ENCODE measurements around the gene CCDC88B.

Gene CCDC88B

DNA sequence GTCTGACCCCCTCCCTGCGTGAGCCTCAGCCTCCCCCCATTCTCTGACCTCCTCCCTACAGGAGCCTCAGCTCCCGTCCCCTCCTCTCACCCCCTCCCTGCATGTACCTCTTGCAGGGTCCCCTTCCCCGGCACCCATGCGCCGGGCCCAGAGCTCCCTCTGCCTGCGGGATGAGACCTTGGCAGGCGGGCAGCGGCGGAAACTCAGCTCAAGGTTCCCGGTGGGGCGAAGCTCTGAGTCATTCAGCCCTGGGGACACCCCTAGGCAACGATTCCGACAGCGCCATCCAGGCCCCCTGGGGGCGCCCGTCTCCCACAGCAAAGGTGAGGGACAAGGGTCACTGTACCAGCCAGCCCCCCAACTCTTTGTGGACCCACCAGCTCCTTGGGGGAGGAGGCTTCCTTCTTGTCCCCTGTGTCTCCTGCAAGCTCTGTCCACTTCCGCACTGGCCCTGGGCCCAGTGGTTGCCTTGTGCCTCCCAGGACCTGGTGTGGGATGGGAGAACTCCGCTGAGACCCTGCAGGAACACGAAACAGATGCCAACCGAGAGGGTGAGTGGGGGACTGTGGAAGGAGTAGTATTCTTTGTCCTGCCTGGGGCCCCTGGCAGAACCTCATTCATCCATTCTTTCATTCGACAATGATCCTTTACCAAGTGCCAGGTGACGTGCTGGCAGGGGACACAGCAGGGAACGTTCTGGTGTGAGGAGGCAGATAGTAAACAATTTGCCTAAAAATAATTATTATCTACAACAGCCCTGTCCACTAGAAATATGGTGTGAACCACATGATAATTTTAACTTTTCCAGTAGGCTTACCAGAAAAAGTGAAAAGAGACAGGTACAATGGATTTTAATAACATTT is 15.3 kb downstream of the CCDC88B start:
- peak overlapping the region; percentile 11 for H3K4me3 ChIP-seq (ENCODE audit: low read depth, low read length)
- no peak for DNase-seq (ENCODE audit: low read depth)

GRCh38 chr11:64356498-64357411 is 16.8 kb downstream of the CCDC88B start:
- no peak overlapping the region for H3K4me3 ChIP-seq (ENCODE audit: low read depth, low read length)
- no peak for DNase-seq (ENCODE audit: low read depth)

DNA sequence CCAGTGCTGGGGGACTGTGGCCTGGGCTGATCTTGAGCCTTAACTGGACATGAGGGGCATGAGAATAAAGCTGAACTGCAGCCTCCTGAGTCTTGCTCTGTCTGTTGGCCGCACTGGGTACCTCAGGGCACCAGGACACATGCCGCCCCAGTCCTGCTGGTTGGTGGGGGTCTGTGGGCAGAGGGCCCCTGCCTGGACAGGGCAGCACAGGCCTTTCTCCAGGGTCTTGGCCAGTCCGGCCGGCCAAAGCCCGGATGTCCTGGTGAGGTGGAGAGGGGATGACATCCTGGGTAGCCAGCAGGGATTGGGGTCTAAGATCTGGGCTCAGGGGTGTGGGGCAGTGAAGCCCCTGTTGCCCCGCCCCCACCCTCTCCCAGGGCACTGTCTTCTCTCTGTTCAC is 17.4 kb downstream of the CCDC88B start:
- no peak for DNase-seq (ENCODE audit: low read depth)
- H3K4me3 ChIP-seq (ENCODE audit: low read depth, low read length): no peak overlapping the region

GRCh38 chr11:64357904-64358535 is 18.0 kb downstream of the CCDC88B start:
- DNase-seq (ENCODE audit: low read depth): no peak
- no peak overlapping the region for H3K4me3 ChIP-seq (ENCODE audit: low read depth, low read length)

- peak overlapping the region; percentile 77 for H3K4me3 ChIP-seq (ENCODE audit: low read depth, low read length)
- DNase-seq (ENCODE audit: low read depth): no peak
Observed at GRCh38 chr11:64358536-64358906, 18.5 kb downstream of the CCDC88B start.

DNA sequence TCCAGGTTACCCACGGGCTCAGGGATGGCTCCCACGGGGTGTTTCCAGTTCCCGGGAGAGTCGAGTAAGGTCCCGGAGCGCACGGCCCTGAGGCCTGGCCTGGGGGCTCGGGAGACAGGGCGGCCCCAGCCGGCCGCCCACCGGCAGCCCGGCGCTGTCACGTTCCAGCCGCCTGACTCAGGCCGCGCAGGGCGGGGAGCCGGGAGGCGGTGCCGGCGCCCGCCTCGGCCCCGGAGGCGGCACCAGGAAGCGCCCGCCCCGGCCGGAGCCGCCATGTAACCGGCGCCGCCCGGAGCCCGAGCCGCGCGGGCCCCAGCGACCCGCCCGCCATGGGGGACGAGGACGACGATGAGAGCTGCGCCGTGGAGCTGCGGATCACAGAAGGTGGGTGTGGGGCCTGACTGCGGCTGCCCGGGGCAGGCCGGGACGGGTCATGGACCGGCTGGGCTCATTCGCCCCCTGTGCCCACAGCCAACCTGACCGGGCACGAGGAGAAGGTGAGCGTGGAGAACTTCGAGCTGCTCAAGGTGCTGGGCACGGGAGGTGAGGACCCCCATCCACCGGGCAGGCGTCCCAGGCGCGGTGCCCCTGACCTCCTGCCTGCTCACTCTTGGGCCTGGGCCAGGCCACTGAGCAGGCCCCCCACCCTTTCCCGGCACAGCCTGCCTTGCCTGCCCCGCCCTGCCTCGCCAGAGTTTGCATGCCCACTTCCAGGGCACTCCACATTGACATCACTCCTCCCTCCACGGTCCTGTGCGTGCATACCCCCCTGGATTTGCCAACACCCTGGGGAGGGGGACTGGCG is 19.1 kb downstream of the CCDC88B start, which contains the start of gene RPS6KA4:
Gene RPS6KA4 (plus strand): TSS at position 256 of the 805 bp plus-strand sequence. CDS start 74 bp downstream, at position 330.
- peak within 1 kb of the TSS; percentile 77 for H3K4me3 ChIP-seq (ENCODE audit: low read depth, low read length)
- DNase-seq (ENCODE audit: low read depth): no peak

- peak overlapping the region; percentile 77 for H3K4me3 ChIP-seq (ENCODE audit: low read depth, low read length)
- no peak for DNase-seq (ENCODE audit: low read depth)
Observed at GRCh38 chr11:64359712-64360445, 19.9 kb downstream of the CCDC88B start.

DNA sequence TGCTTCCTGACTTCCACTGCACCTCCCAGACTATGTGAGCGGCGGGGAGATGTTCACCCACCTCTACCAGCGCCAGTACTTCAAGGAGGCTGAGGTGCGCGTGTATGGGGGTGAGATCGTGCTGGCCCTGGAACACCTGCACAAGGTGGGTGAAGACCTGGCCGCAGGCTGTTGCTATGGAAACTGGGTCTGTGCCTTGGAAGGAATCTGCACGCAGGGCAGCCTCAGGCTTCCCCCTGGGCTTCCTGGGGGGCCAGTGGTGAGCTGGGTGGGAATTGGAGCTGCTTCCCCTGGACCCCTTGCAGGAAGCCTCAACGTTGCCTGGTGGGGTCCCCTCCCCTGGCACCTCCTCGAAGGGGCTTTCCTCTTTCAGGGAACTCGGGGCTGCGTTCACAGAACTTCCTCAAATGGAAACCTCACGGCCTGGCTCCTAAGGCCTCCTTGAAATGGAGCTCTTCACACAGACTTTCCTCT is 20.5 kb downstream of the CCDC88B start:
- H3K4me3 ChIP-seq (ENCODE audit: low read depth, low read length): peak overlapping the region; percentile 77
- no peak for DNase-seq (ENCODE audit: low read depth)

DNA sequence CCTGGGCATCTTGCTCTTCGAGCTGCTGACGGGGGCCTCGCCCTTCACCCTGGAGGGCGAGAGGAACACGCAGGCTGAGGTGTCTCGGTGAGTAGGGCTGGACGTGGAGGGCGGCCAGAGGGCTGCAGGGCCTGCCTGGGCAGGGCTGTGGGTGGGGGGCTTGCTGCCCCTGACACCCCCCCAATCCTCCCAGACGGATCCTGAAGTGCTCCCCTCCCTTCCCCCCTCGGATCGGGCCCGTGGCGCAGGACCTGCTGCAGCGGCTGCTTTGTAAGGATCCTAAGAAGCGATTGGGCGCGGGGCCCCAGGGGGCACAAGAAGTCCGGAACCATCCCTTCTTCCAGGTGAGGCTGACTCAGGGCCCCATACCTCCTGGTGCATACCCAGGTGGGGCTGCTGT is 21.7 kb downstream of the CCDC88B start:
- DNase-seq (ENCODE audit: low read depth): no peak
- H3K4me3 ChIP-seq (ENCODE audit: low read depth, low read length): no peak overlapping the region

- no peak for DNase-seq (ENCODE audit: low read depth)
- no peak overlapping the region for H3K4me3 ChIP-seq (ENCODE audit: low read depth, low read length)
Observed at GRCh38 chr11:64362339-64362738, 22.3 kb downstream of the CCDC88B start.

GRCh38 chr11:64364435-64364834 is 24.4 kb downstream of the CCDC88B start:
- no peak overlapping the region for H3K4me3 ChIP-seq (ENCODE audit: low read depth, low read length)
- DNase-seq (ENCODE audit: low read depth): no peak

DNA sequence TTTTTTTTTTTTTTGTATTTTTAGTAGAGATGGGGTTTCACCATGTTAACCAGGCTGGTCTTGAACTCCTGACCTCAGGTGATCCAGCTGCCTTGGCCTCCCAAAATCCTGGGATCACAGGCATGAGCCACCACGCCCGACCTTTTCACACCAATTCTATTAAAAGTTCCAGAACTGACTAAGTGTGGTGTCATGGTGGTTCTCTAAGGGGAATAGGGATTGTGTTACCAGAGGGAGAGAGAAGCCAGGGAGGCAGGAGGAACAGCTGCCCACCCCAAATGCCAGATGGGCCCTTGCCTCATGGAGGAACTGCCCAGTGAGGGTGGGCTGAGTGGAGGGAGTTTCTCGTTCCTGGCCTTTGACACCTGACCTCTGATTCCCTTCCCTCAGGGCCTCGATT is 24.9 kb downstream of the CCDC88B start:
- H3K4me3 ChIP-seq (ENCODE audit: low read depth, low read length): no peak overlapping the region
- DNase-seq (ENCODE audit: low read depth): no peak

- H3K4me3 ChIP-seq (ENCODE audit: low read depth, low read length): no peak overlapping the region
- no peak for DNase-seq (ENCODE audit: low read depth)
Observed at GRCh38 chr11:64366751-64367150, 26.7 kb downstream of the CCDC88B start.

DNA sequence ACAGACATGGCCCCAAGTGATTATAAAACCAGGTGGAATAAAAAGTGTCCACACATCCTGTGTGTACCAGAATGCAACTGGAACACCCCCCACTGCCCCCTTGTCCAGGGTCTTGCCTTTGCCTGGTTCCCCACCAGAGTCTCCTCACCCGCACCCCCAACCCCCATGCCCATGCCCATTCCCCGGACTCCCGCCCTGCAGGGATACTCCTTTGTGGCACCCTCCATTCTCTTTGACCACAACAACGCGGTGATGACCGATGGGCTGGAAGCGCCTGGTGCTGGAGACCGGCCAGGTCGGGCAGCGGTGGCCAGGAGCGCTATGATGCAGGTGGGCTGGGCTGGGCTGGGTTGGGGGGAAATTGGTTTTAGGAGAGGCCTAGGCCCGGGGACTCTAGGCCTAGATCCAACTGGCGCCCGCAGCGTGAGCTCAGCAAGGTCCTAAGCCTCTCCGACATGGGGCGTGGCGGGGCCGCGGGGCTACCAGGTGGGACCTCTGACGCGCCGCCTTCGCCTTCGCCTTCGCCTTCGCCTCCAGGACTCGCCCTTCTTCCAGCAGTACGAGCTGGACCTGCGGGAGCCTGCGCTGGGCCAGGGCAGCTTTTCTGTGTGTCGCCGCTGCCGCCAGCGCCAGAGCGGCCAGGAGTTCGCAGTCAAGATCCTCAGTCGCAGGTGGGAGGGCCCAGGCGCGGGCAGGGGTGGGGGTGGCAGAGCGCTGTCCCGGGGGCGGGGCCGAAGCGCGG is 28.1 kb downstream of the CCDC88B start:
- DNase-seq (ENCODE audit: low read depth): no peak
- no peak overlapping the region for H3K4me3 ChIP-seq (ENCODE audit: low read depth, low read length)

- DNase-seq (ENCODE audit: low read depth): no peak
Observed at GRCh38 chr11:64368673-64369074, 28.7 kb downstream of the CCDC88B start.

DNA sequence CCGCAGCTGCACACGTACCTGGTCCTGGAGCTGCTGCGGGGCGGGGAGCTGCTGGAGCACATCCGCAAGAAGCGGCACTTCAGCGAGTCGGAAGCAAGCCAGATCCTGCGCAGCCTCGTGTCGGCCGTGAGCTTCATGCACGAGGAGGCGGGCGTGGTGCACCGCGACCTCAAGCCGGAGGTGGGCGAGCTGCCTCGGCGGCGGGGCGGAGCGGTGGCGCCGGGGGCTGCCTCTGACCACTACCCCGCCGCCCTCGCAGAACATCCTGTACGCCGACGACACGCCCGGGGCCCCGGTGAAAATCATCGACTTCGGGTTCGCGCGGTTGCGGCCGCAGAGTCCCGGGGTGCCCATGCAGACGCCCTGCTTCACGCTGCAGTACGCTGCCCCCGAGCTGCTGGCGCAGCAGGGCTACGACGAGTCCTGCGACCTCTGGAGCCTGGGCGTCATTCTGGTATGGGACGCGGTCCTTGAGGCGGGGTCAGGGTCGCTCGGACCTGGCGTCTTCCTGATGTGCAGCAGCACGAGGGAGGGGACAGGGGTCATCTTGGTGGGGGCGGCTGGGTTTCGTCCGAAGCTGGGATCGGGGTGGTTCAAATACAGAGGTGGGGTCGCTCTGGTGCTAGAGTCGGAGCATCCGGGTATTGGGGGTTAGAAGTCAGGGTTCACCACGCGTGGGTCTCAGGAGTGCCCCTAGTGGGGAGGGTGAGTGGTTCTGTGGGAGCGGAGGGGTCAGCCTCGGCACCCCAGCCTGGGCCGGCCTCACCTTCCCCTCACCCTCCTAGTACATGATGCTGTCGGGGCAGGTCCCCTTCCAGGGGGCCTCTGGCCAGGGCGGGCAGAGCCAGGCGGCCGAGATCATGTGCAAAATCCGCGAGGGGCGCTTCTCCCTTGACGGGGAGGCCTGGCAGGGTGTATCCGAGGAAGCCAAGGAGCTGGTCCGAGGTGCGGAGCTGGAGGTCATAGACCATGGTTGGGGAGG is 29.7 kb downstream of the CCDC88B start:
- no peak for DNase-seq (ENCODE audit: low read depth)
- H3K4me3 ChIP-seq (ENCODE audit: low read depth, low read length): no peak overlapping the region

More at GRCh38 chr11:64368673-64369074, 28.7 kb downstream of the CCDC88B start:
- H3K4me3 ChIP-seq (ENCODE audit: low read depth, low read length): no peak overlapping the region

DNA sequence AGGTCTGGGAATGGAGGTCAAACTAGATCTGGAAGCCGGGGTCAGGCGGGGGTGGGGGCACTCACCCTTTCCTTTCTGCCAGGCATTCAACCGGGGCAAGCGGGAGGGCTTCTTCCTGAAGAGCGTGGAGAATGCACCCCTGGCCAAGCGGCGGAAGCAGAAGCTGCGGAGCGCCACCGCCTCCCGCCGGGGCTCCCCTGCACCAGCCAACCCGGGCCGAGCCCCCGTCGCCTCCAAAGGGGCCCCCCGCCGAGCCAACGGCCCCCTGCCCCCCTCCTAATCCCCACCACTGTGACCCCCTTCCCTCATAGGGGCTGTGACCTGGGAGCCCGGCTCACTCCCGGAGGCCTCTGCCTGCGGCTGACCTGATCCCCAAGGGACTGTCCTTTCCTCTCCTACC is 31.2 kb downstream of the CCDC88B start:
- no peak overlapping the region for H3K4me3 ChIP-seq (ENCODE audit: low read depth, low read length)
- no peak for DNase-seq (ENCODE audit: low read depth)

Measured in skeletal muscle cell (primary cell).